K562 (cell line): ENCODE data around the gene DYSF. TPM values are rescaled to one million over a fixed set of nuclear protein-coding genes. Genes with fewer than 3 reads are reported as not detected.

Experiments
- AFF1 ChIP-seq, 2 experiments: fragments of 450-650 bp; IDR thresholded peaks; 2 replicates each; pipeline ENCODE4 v1.6.1; 2018; ENCODE audit warnings: mild to moderate bottlenecking in 2 of 2, low read depth in 1 of 2; ENCODE audit not compliant: partially characterized antibody in 2 of 2
- AFF4 ChIP-seq: sonication (generic); formaldehyde crosslinking; IDR thresholded peaks from 2 replicates; pipeline ENCODE4 v1.8.0; 2023; ENCODE audit warnings: mild to moderate bottlenecking, missing genetic modification reagents
- CBX2 ChIP-seq: fragments of 200-600 bp; sonication (generic); IDR thresholded peaks from one replicate; pipeline ENCODE4 v1.6.1; 2012; ENCODE audit warnings: mild to moderate bottlenecking, low read length, inconsistent platforms; ENCODE audit not compliant: insufficient read depth, poor library complexity, severe bottlenecking
- COPS2 ChIP-seq: fragments of 450-650 bp; conservative IDR thresholded peaks from 2 replicates; pipeline ENCODE4 v1.6.1; 2016; ENCODE audit warnings: mild to moderate bottlenecking, moderate library complexity
- FOXP4 ChIP-seq: sonication (generic); formaldehyde crosslinking; IDR thresholded peaks from 2 replicates; pipeline ENCODE4 v1.8.0; 2022; ENCODE audit warnings: mild to moderate bottlenecking, missing genetic modification reagents, borderline replicate concordance
- KLF1 ChIP-seq: fragments of 450-650 bp; IDR thresholded peaks from 2 replicates; pipeline ENCODE4 v1.6.1; 2016; ENCODE audit warnings: missing genetic modification characterization, missing compliant biosample characterization
- RAD21 ChIP-seq, 2 experiments: fragments of 250-450 bp in 1 of 2; fragments of 450-650 bp in 1 of 2; sonication (Bioruptor Pico) in 1 of 2; formaldehyde crosslinking in 1 of 2; IDR thresholded peaks in 1 of 2; conservative IDR thresholded peaks in 1 of 2; 2 replicates each; pipeline versions ENCODE4 v1.4.0 to v1.8.0; 2020 to 2022; ENCODE audit warnings: mild to moderate bottlenecking in 2 of 2, moderate library complexity in 1 of 2
- RBM15 ChIP-seq: fragments of 200-400 bp; formaldehyde crosslinking; IDR thresholded peaks from 2 replicates; pipeline ENCODE4 v1.6.1; 2018; ENCODE audit warnings: mild to moderate bottlenecking, low read length, moderate library complexity; ENCODE audit not compliant: insufficient read depth
- SMC3 ChIP-seq: conservative IDR thresholded peaks from 2 replicates; pipeline ENCODE4 v1.6.1; 2011; ENCODE audit warnings: low read depth, low read length, improper control_type of control experiment; ENCODE audit not compliant: insufficient read depth
- SRSF9 ChIP-seq: fragments of 200-400 bp; formaldehyde crosslinking; IDR thresholded peaks from 2 replicates; pipeline ENCODE4 v1.6.1; 2017; ENCODE audit warnings: low read depth, low read length, borderline replicate concordance
- ZFPM2 ChIP-seq: fragments of 250-450 bp; sonication (Bioruptor Pico); IDR thresholded peaks from 2 replicates; pipeline ENCODE4 v1.5.1; 2022; ENCODE audit warnings: mild to moderate bottlenecking
- ZNF217 ChIP-seq: sonication (generic); formaldehyde crosslinking; IDR thresholded peaks from 2 replicates; pipeline ENCODE4 v1.8.0; 2022; ENCODE audit warnings: mild to moderate bottlenecking, missing genetic modification reagents
- ZNF224 ChIP-seq: sonication (generic); formaldehyde crosslinking; IDR thresholded peaks from 2 replicates; pipeline ENCODE4 v1.8.0; 2022; ENCODE audit warnings: mild to moderate bottlenecking, missing genetic modification reagents
- polyA plus RNA-seq, 8 experiments: library from polyadenylated mRNA; depleted of rRNA in 4 of 8; stranded (reverse) in 5 of 8; unstranded in 3 of 8; fragments of >200 nt; fragmentation: Nextera tagmentation in 2 of 8; fragmentation: Illumina TruSeq in 1 of 8; extraction: Ambion mirVana in 2 of 8; extraction: Trizol in 1 of 8; gene quantifications; 2 replicates each; pipeline versions ENCODE4 v1.2.1 to v1.2.3, GENCODE V29; 2011 to 2014; ENCODE audit warnings: inconsistent platforms in 1 of 8, missing spikeins in 1 of 8
- total RNA-seq, 7 experiments: library from RNA; depleted of rRNA in 6 of 7; stranded (reverse); fragments of >200 nt in 6 of 7; fragmentation: Illumina TruSeq in 2 of 7; extraction: Trizol in 2 of 7; gene quantifications; 2 replicates each; pipeline versions ENCODE4 v1.2.1 to v1.2.3, GENCODE V29; 2011 to 2021; ENCODE audit warnings: low replicate concordance in 1 of 7
- TF ChIP-seq, protein P1 (sequence below): IDR thresholded peaks from 2 replicates; pipeline ENCODE4 v1.6.1; 2011; ENCODE audit warnings: borderline replicate concordance, low read depth, mild to moderate bottlenecking, moderate library complexity, low read length; ENCODE audit not compliant: insufficient read depth, poor library complexity, severe bottlenecking

DYSF gene
- total and polyA plus RNA-seq, 9 of the 15 experiments (the other 6 are each of a cell fraction or from before 2014, with no cell fraction given) = 0.01 to 0.80 (median 0.29) TPM

GRCh38 chr2:71510196-71510807, 56.9 kb downstream of the DYSF start (continued):
- no peak for TF ChIP-seq AFF1 (IDR thresholded peaks at IDR 0.05; ENCODE audit: low read depth in 1 of 2, partially characterized antibody in 2 of 2)
- TF ChIP-seq KLF1 (tag) = no peak
- TF ChIP-seq, protein P1, sequence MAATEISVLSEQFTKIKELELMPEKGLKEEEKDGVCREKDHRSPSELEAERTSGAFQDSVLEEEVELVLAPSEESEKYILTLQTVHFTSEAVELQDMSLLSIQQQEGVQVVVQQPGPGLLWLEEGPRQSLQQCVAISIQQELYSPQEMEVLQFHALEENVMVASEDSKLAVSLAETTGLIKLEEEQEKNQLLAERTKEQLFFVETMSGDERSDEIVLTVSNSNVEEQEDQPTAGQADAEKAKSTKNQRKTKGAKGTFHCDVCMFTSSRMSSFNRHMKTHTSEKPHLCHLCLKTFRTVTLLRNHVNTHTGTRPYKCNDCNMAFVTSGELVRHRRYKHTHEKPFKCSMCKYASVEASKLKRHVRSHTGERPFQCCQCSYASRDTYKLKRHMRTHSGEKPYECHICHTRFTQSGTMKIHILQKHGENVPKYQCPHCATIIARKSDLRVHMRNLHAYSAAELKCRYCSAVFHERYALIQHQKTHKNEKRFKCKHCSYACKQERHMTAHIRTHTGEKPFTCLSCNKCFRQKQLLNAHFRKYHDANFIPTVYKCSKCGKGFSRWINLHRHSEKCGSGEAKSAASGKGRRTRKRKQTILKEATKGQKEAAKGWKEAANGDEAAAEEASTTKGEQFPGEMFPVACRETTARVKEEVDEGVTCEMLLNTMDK = peak; percentile 8
- no peak for TF ChIP-seq ZFPM2 (CRISPR knock-in tag)
- TF ChIP-seq AFF4 (CRISPR knock-in tag) = no peak
- no peak for TF ChIP-seq RBM15
- TF ChIP-seq CBX2 = no peak
- no peak for TF ChIP-seq COPS2
- no peak for TF ChIP-seq ZNF224 (CRISPR knock-in tag)
- TF ChIP-seq FOXP4 (CRISPR knock-in tag) = no peak
- TF ChIP-seq RAD21 (CRISPR knock-in tag; conservative IDR thresholded peaks at IDR 0.05 in 1 of 2, IDR thresholded peaks at IDR 0.05 in 1 of 2) = peak; percentile 85 to 96
- TF ChIP-seq SMC3 = peak; percentile 94
- TF ChIP-seq SRSF9 = no peak
- no peak for TF ChIP-seq ZNF217 (CRISPR knock-in tag)
